ENCODE results near the gene MSLN. TPM values are rescaled to one million over a fixed set of nuclear protein-coding genes. Genes with fewer than 3 reads are reported as not detected.

The MSLN gene
- total and polyA plus RNA-seq, 9 of the 15 experiments (the other 6 are each of a cell fraction or from before 2014, with no cell fraction given): not detected

- TF ChIP-seq ERF (CRISPR knock-in tag; IDR thresholded peaks at IDR 0.05): no peak
- TF ChIP-seq ARID3A (IDR thresholded peaks at IDR 0.05; ENCODE audit: borderline replicate concordance, low read depth, low read length): no peak
- no peak for TF ChIP-seq HMGN3 (IDR thresholded peaks at IDR 0.05; ENCODE audit: borderline replicate concordance, extremely low read depth, insufficient read length, low read depth, low read length)
Measured at GRCh38 chr16:782766-783403, 22.4 kb downstream of the MSLN start (continued).

- H3K9ac ChIP-seq (ENCODE audit: insufficient read depth in 1 of 2, low read depth in 2 of 2, low read length in 2 of 2): peak overlapping the region in 1 of 2 experiments; percentile 81; a peak in 2 of 4 replicates
- H2AFZ ChIP-seq (ENCODE audit: low read depth, low read length): no peak overlapping the region
- DNase-seq (ENCODE audit: extremely low read depth in 1 of 4, low spot score in 3 of 4): peak; percentile 70 to 81 (median 75)
- intact Hi-C loops (cut with micrococcal nuclease): no loop called here
- in situ Hi-C loops (cut with MboI): no loop called here
- no peaks in the 10 kb centered on the region for H3K9me3 ChIP-seq (replicated peaks; ENCODE audit: control insufficient read depth, insufficient read depth, low read depth, low read length)
- H3K4me3 ChIP-seq: no peak overlapping the region
- H3K4me1 ChIP-seq (replicated peaks in 1 of 2; ENCODE audit: control insufficient read depth in 2 of 2, insufficient read depth in 2 of 2, low read length in 2 of 2): peaks cover 11 to 89% of the 10 kb centered on the region in 2 experiments; a peak in 4 of 5 replicates
- no TSS peak for BruUV-seq (replicated peaks)
- H3K27ac ChIP-seq (ENCODE audit: extremely low read depth, low read depth, low read length): no peak overlapping the region
- H3K9me1 ChIP-seq (ENCODE audit: control insufficient read depth, insufficient read depth, low read length): no peaks in the 10 kb centered on the region
- peak; percentile 17 for ATAC-seq
- H3K27me3 ChIP-seq (ENCODE audit: control insufficient read depth in 2 of 2, insufficient read depth in 2 of 2, low read length in 2 of 2): peaks cover 0 to 11% of the 10 kb centered on the region in 2 experiments; a peak in 2 of 5 replicates
- peaks cover 10% of the 10 kb centered on the region for H4K20me1 ChIP-seq (replicated peaks; ENCODE audit: control insufficient read depth, insufficient read depth, low read length)
- FAIRE-seq: no peak
- POLR2A ChIA-PET: interaction anchor here (0.5 to 2.9 kb wide), 5 partner anchors 11 to 74 kb away, joined by 3 to 11 read pairs (median 3); no protein-coding TSS in a partner anchor
- no peak overlapping the region for H3K4me2 ChIP-seq (ENCODE audit: insufficient read depth, low read length)
- CTCF ChIA-PET (ENCODE audit: low intra/inter-chr PET ratio): interaction anchor here (0.5 to 3.9 kb wide), 2 partner anchors 34 to 72 kb away, joined by 6 to 73 read pairs; no protein-coding TSS in a partner anchor
- peaks cover 15% of the 10 kb centered on the region for H3K79me2 ChIP-seq (ENCODE audit: control insufficient read depth, insufficient read depth, low read length)
- H3K36me3 ChIP-seq (ENCODE audit: control insufficient read depth, insufficient read depth, low read length): peaks cover 27% of the 10 kb centered on the region; the same call in 2 of the 3 replicates
- WGBS (ENCODE audit: insufficient coverage, low coverage, missing lambda C conversion rate): 36% methylated on average over 10 of the region's 17 CpGs
- TF ChIP-seq NCOR1 (IDR thresholded peaks at IDR 0.05) (peak; percentile 67), MAZ (CRISPR knock-in tag; conservative IDR thresholded peaks at IDR 0.05 in 1 of 2, IDR thresholded peaks at IDR 0.05 in 1 of 2) (no peak), TFAP4 (CRISPR knock-in tag; IDR thresholded peaks at IDR 0.05; ENCODE audit: borderline replicate concordance) (peak; percentile 79), SNIP1 (IDR thresholded peaks at IDR 0.05; ENCODE audit: low read depth) (no peak), TCF3 (CRISPR knock-in tag; IDR thresholded peaks at IDR 0.05) (peak; percentile 60), GATA2 (CRISPR knock-in tag; IDR thresholded peaks at IDR 0.05) (0 out of 2 replicates have a peak, but pooled peaks have one; percentile 38), ARID1B (IDR thresholded peaks at IDR 0.05) (peak; percentile 61), CXXC5 (CRISPR knock-in tag; IDR thresholded peaks at IDR 0.05) (0 out of 2 replicates have a peak, but pooled peaks have one; percentile 9), SMAD4 (CRISPR knock-in tag; conservative IDR thresholded peaks at IDR 0.05) (peak; percentile 47; the same call in 1 of the 2 replicates), TAL1 (IDR thresholded peaks at IDR 0.05) (peak; percentile 45; the same call in 1 of the 2 replicates), NFIC (IDR thresholded peaks at IDR 0.05) (peak; percentile 74), MTA2 (IDR thresholded peaks at IDR 0.05; ENCODE audit: low read depth) (0 out of 2 replicates have a peak, but pooled peaks have one; percentile 14)
Measured at GRCh38 chr16:783404-784161, 23.0 kb downstream of the MSLN start.
